Fibroblast of lung (primary cell): ENCODE results near the gene SIGLEC9. TPM values are rescaled to one million over a fixed set of nuclear protein-coding genes. Genes with fewer than 3 reads are reported as not detected.

Experiments
- DNase-seq, 2 donors: peaks; one replicate each; pipeline versions ENCODE4 v3.0.0 to v3.0.0-alpha.2; 2010; ENCODE audit warnings: low read depth in 2 of 2
- H2AFZ ChIP-seq: 2 replicates; pipeline ENCODE4 v1.5.1; 2012; ENCODE audit warnings: low read length, control low read depth, inconsistent platforms
- H3K27ac ChIP-seq: 2 replicates; pipeline ENCODE4 v1.5.1; 2011; ENCODE audit warnings: low read length, control low read depth; ENCODE audit not compliant: insufficient read depth
- H3K27me3 ChIP-seq: 2 replicates; pipeline ENCODE4 v1.5.1; 2011; ENCODE audit warnings: mild to moderate bottlenecking, low read length; ENCODE audit not compliant: control insufficient read depth, insufficient read depth
- H3K36me3 ChIP-seq: 2 replicates; pipeline ENCODE4 v1.5.1; 2011; ENCODE audit warnings: low read length; ENCODE audit not compliant: control insufficient read depth, insufficient read depth
- H3K4me1 ChIP-seq: 2 replicates; pipeline ENCODE4 v1.5.1; 2011; ENCODE audit warnings: low read length; ENCODE audit not compliant: control insufficient read depth, insufficient read depth; ENCODE audit errors: extremely low read depth
- H3K4me2 ChIP-seq: 2 replicates; pipeline ENCODE4 v1.5.1; 2011; ENCODE audit warnings: low read length, control low read depth; ENCODE audit not compliant: insufficient read depth; ENCODE audit errors: extremely low read depth
- H3K4me3 ChIP-seq, 4 experiments: fragments of 200-600 bp in 1 of 4; sonication (generic) in 1 of 4; replicated peaks in 1 of 4; 2 replicates each; pipeline ENCODE4 v1.5.1; 2011 to 2016; ENCODE audit warnings: low read length in 4 of 4, low read depth in 3 of 4, mild to moderate bottlenecking in 3 of 4, control low read depth in 2 of 4, inconsistent platforms in 1 of 4, mixed read lengths in 1 of 4; ENCODE audit not compliant: insufficient read depth in 1 of 4; ENCODE audit errors: control extremely low read depth in 1 of 4
- H3K79me2 ChIP-seq: 2 replicates; pipeline ENCODE4 v1.5.1; 2012; ENCODE audit warnings: mild to moderate bottlenecking, low read length, inconsistent platforms; ENCODE audit not compliant: control insufficient read depth, insufficient read depth
- H3K9ac ChIP-seq: 2 replicates; pipeline ENCODE4 v1.5.1; 2011; ENCODE audit warnings: mild to moderate bottlenecking, low read length, control low read depth; ENCODE audit not compliant: insufficient read depth
- H3K9me3 ChIP-seq: 2 replicates; pipeline ENCODE4 v1.5.1; 2012; ENCODE audit warnings: low read depth, low read length; ENCODE audit not compliant: control insufficient read depth, insufficient read depth
- H4K20me1 ChIP-seq: 2 replicates; pipeline ENCODE4 v1.5.1; 2011; ENCODE audit warnings: low read length; ENCODE audit not compliant: control insufficient read depth, insufficient read depth; ENCODE audit errors: extremely low read depth
- CTCF ChIP-seq, 2 donors: IDR thresholded peaks in 1 of 2; conservative IDR thresholded peaks in 1 of 2; 1 replicate in 1 of 2; 2 replicates in 1 of 2; pipeline ENCODE4 v1.5.1; 2011 to 2012; ENCODE audit warnings: low read length in 2 of 2, control low read depth in 1 of 2, inconsistent platforms in 1 of 2, low read depth in 1 of 2, mild to moderate bottlenecking in 1 of 2
- EZH2 ChIP-seq: IDR thresholded peaks from 2 replicates; pipeline ENCODE4 v1.5.1; 2012; ENCODE audit warnings: low read length, control low read depth, mild to moderate bottlenecking; ENCODE audit errors: missing control alignments
- polyA plus RNA-seq, 2 donors: library from polyadenylated mRNA; depleted of rRNA in 1 of 2; stranded (reverse) in 1 of 2; unstranded in 1 of 2; fragments of >200 nt; gene quantifications; 2 replicates each; pipeline ENCODE4 v1.2.1, GENCODE V29; 2011 to 2012; ENCODE audit warnings: missing spikeins in 1 of 2
- total RNA-seq: library from RNA; depleted of rRNA; stranded (reverse); fragments of >200 nt; gene quantifications from 2 replicates; pipeline ENCODE4 v1.2.1, GENCODE V29; 2014

Gene SIGLEC9
- total and polyA plus RNA-seq, 2 donors (not counting 1 experiment from before 2014, with no cell fraction given) = not detected

DNA sequence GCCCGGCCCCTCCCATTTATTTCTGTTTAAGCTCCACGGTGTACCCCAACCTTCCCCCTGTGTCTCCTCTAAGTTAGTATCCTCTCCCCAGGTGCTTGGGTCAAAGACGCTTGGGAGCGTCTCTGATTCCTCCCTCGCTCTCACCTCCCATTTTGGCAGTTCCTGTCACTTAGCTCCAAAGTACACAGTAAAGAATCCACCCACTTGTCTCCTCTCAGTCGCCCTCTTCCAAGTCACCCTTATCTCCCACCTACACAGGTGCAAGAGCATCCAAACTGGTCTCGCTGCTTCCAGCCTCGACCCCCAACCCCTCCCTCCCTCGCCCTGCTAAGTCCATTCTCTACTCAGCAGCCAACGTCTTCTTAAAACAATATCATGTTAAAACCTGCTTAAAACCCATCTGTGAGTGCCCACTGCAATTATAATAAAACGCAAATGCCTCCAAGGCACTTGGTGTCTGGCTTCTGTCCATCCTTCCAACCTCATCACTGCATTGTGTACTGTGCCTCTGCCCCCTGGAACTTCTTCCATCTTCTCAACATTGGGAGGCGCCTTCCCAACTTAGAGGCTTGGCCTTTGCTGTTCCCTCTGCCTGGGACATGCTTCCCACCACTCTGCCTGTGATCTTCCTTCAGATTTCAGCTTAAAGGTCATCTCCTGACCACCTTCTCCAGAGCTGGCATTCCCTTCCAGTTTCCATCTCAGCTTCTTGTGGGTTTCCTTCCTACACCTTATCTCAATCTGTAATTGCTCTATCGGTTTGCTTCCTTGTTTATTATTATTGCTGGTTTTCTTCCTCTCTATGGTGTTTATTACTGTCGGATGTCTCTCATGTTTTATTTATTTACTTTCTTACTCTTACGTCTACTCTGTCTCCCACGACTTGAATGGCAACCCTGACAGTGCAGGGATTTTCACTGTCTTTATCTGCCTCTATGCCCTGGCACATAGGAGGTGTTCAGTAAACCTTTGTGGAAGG, 32.5 kb upstream of the SIGLEC9 start:
- Histone ChIP-seq H3K36me3 (no peaks in the 10 kb centered on the region), H4K20me1 (no peaks in the 10 kb centered on the region), H3K9ac (no peak overlapping the region), H3K4me3 (no peak overlapping the region), H3K27ac (no peak overlapping the region), H3K4me1 (no peaks in the 10 kb centered on the region), H3K9me3 (no peaks in the 10 kb centered on the region), H3K79me2 (no peaks in the 10 kb centered on the region), H3K27me3 (no peaks in the 10 kb centered on the region), H2AFZ (no peak overlapping the region), H3K4me2 (no peak overlapping the region)
- TF ChIP-seq EZH2 (no peak), CTCF (conservative IDR thresholded peaks at IDR 0.05 in 1 of 2, IDR thresholded peaks at IDR 0.05 in 1 of 2; ENCODE audit: low read depth in 1 of 2, low read length in 2 of 2) (no peak)
- no peak for DNase-seq

DNA sequence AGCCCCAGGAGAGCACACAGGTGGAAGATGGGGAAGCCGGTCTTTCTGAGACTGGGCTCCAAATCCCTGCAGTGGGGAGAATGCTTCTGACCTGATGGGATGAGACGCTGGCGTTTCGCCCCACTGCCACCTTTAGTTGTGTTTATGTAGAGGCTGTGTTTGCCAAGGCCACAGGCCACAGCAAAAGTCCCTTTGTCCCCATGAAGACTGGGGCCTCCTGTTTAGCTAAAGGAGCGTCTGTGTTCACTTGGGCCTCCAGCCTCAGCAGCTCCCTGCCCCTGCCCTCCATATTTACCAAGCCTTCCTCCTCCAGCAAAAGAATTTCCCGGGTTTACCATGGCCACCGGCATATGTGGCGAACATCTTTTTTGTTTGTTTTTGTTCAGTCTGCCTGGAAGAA, 31.6 kb upstream of the SIGLEC9 start:
- no peaks in the 10 kb centered on the region for H3K27me3 ChIP-seq
- H3K9me3 ChIP-seq = no peaks in the 10 kb centered on the region
- H3K79me2 ChIP-seq = no peaks in the 10 kb centered on the region
- H3K9ac ChIP-seq = no peak overlapping the region
- H3K4me1 ChIP-seq = no peaks in the 10 kb centered on the region
- no peak overlapping the region for H2AFZ ChIP-seq
- no peak overlapping the region for H3K27ac ChIP-seq
- TF ChIP-seq CTCF (conservative IDR thresholded peaks at IDR 0.05 in 1 of 2, IDR thresholded peaks at IDR 0.05 in 1 of 2; ENCODE audit: low read depth in 1 of 2, low read length in 2 of 2) (no peak), EZH2 (no peak)
- H4K20me1 ChIP-seq = no peaks in the 10 kb centered on the region
- no peak overlapping the region for H3K4me3 ChIP-seq
- DNase-seq = no peak
- H3K36me3 ChIP-seq = no peaks in the 10 kb centered on the region
- no peak overlapping the region for H3K4me2 ChIP-seq

DNA sequence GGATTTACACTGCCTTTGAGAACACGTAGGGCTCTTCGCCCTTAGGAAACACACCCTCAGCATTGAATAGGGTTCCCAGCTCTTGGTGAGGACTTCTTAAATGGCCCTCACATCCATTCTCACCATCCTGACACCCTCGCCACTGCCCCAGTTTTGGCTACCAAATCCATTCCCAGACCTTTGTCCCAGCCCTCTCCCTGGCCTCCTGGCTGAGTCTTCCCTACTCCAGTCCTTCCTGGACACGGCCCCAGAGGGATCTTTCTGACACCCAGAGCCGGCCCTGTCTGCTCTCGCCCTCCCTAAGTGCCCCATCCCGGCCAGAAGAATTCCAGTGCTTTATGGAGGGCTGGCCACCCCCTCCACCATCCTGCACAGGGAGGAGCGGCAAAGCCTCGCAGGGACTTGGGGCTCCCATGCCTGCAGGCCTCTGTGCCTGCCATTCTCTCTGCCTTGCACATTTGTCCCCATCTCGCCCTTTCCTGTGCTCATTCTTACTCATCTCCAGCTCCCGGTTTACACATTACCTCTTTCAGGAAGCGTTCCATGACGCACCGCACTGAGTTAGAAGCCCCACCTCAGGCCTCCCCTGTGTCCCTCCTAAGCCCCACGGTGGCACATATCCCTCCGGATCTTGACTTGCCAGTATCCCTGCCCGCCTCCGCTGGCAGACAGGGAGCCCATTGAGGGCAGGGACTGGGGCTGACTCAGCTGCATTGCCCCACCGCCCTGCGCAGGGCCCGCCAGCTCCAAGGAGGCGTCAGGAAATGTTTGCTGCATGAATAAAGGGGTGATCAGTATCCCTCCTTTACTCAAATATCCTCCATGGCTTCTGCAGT, 31.0 kb upstream of the SIGLEC9 start:
- no peak overlapping the region for H3K4me2 ChIP-seq
- H3K27me3 ChIP-seq = no peaks in the 10 kb centered on the region
- DNase-seq = no peak
- no peaks in the 10 kb centered on the region for H3K79me2 ChIP-seq
- H3K4me1 ChIP-seq = no peaks in the 10 kb centered on the region
- H4K20me1 ChIP-seq = no peaks in the 10 kb centered on the region
- no peaks in the 10 kb centered on the region for H3K9me3 ChIP-seq
- no peak overlapping the region for H3K4me3 ChIP-seq
- H3K27ac ChIP-seq = no peak overlapping the region
- no peak for TF ChIP-seq CTCF (conservative IDR thresholded peaks at IDR 0.05 in 1 of 2, IDR thresholded peaks at IDR 0.05 in 1 of 2; ENCODE audit: low read depth in 1 of 2, low read length in 2 of 2)
- no peak for TF ChIP-seq EZH2
- H3K9ac ChIP-seq = no peak overlapping the region
- H2AFZ ChIP-seq = no peak overlapping the region
- no peaks in the 10 kb centered on the region for H3K36me3 ChIP-seq
